Testis (tissue), 2 donors: ENCODE measurements around the gene MRPS24.
"Not testable (repeated sequence)": the region's sequence is repeated elsewhere in the genome, so short reads cannot be mapped to it uniquely, and the experiment has no call there.

Source experiments
- CTCF ChIP-seq, 3 experiments: fragments of 450-650 bp in 2 of 3; fragments of 200-600 bp in 1 of 3; sonication (generic) in 1 of 3; IDR thresholded peaks; one replicate each; pipeline ENCODE4 v1.5.1; 2016 to 2019; ENCODE audit warnings: antibody characterized with exemption in 3 of 3, mild to moderate bottlenecking in 2 of 3, moderate library complexity in 1 of 3
- POLR2A ChIP-seq: fragments of 450-650 bp; IDR thresholded peaks from one replicate; pipeline ENCODE4 v1.6.1; 2017; ENCODE audit warnings: antibody characterized with exemption, mild to moderate bottlenecking, moderate library complexity

DNA sequence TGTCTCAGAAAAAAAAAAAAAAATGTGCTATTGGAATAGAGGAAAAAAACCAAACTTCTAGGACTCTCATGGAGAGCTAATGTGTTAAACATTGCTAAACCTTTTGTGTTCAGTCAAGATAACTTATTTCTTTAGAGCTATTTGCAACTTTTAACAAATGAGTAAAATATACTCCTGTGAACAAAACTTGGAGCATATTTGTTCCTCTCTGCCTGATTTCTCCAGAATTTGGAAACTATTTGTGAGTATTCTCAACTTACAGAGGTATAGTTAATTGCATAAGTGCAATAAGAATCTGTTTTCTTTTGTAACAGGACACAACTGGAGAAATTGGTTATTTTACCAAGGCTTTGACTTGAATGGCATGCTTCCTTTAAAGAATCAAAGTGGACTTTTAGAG is 38.4 kb downstream of the MRPS24 start:
- not testable (repeated sequence) for TF ChIP-seq CTCF (IDR thresholded peaks at IDR 0.05); POLR2A
